ENCODE results near the gene AEBP1. TPM values are rescaled to one million over a fixed set of nuclear protein-coding genes. Genes with fewer than 3 reads are reported as not detected.

Gene AEBP1
- total RNA-seq, 1 experiment from 2014 or later, result 50.8 TPM

- peak overlapping the region; percentile 20 for H3K4me3 Mint-ChIP-seq
- ChIA-PET CTCF (no interaction called here), POLR2A (no interaction called here)
- no peaks in the 10 kb centered on the region for H3K9me3 Mint-ChIP-seq
- H3K27me3 Mint-ChIP-seq (ENCODE audit: low read depth), result peaks cover 22% of the 10 kb centered on the region
- ATAC-seq (no peak), DNase-seq (ENCODE audit: low spot score) (no peak)
- H3K27ac Mint-ChIP-seq, result no peak overlapping the region
- TF ChIP-seq RELA (CRISPR knock-in tag; IDR thresholded peaks at IDR 0.05; ENCODE audit: borderline replicate concordance) (no peak), ELF4 (CRISPR knock-in tag; IDR thresholded peaks at IDR 0.05; ENCODE audit: low read depth) (no peak), TEAD1 (CRISPR knock-in tag; IDR thresholded peaks at IDR 0.05) (no peak), EMX1 (CRISPR knock-in tag; IDR thresholded peaks at IDR 0.05) (no peak), ATF2 (CRISPR knock-in tag; IDR thresholded peaks at IDR 0.05; ENCODE audit: borderline replicate concordance, low read depth) (no peak), ATF3 (CRISPR knock-in tag; conservative IDR thresholded peaks at IDR 0.05) (no peak), ZNF232 (CRISPR knock-in tag; IDR thresholded peaks at IDR 0.05) (no peak), HMGA2 (CRISPR knock-in tag; IDR thresholded peaks at IDR 0.05) (no peak)
- TF ChIP-seq, protein P1, sequence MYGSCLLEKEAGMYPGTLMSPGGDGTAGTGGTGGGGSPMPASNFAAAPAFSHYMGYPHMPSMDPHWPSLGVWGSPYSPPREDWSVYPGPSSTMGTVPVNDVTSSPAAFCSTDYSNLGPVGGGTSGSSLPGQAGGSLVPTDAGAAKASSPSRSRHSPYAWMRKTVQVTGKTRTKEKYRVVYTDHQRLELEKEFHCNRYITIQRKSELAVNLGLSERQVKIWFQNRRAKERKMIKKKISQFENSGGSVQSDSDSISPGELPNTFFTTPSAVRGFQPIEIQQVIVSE (CRISPR knock-in tag; IDR thresholded peaks at IDR 0.05; ENCODE audit: borderline replicate concordance), result no peak
- TF ChIP-seq, protein P2, sequence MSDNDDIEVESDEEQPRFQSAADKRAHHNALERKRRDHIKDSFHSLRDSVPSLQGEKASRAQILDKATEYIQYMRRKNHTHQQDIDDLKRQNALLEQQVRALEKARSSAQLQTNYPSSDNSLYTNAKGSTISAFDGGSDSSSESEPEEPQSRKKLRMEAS (CRISPR knock-in tag; IDR thresholded peaks at IDR 0.05), result no peak
- TF ChIP-seq, protein P3, sequence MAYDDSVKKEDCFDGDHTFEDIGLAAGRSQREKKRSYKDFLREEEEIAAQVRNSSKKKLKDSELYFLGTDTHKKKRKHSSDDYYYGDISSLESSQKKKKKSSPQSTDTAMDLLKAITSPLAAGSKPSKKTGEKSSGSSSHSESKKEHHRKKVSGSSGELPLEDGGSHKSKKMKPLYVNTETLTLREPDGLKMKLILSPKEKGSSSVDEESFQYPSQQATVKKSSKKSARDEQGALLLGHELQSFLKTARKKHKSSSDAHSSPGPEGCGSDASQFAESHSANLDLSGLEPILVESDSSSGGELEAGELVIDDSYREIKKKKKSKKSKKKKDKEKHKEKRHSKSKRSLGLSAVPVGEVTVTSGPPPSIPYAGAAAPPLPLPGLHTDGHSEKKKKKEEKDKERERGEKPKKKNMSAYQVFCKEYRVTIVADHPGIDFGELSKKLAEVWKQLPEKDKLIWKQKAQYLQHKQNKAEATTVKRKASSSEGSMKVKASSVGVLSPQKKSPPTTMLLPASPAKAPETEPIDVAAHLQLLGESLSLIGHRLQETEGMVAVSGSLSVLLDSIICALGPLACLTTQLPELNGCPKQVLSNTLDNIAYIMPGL (CRISPR knock-in tag; IDR thresholded peaks at IDR 0.05), result no peak
- H3K36me3 Mint-ChIP-seq, result peaks cover 11% of the 10 kb centered on the region
- peaks cover 17% of the 10 kb centered on the region; the same call in 1 of the 2 replicates for H3K4me1 Mint-ChIP-seq
Measured at GRCh38 chr7:44083796-44084195, 20.3 kb upstream of the AEBP1 start.

DNA sequence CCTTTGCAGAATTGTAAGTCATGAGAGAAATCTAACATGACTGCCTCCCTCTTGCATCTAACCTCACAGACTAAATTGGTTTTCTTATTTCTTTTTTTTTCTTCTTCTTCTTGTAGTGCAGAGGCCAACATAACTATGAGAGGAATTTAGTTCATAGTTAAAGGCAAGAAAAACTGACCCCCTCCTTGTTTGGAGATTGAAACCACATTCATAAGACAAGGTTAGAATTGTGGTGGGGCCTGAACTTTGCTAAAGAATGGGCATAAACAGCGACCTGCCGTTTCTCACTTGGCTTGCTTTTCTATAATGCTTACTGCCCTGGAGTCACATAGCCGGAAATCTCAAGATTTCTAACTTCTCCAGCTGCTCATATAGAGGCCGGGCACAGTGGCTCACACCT, 19.4 kb upstream of the AEBP1 start:
- TF ChIP-seq TEAD4 (CRISPR knock-in tag; IDR thresholded peaks at IDR 0.05) (no peak), CBFB (CRISPR knock-in tag; IDR thresholded peaks at IDR 0.05; ENCODE audit: low read depth) (no peak), FOXK1 (CRISPR knock-in tag; IDR thresholded peaks at IDR 0.05) (no peak), SP1 (CRISPR knock-in tag; conservative IDR thresholded peaks at IDR 0.05) (no peak), NR1H2 (CRISPR knock-in tag; IDR thresholded peaks at IDR 0.05) (no peak), JUN (CRISPR knock-in tag; IDR thresholded peaks at IDR 0.05) (no peak), NFE2L1 (CRISPR knock-in tag; IDR thresholded peaks at IDR 0.05) (no peak), STAT6 (CRISPR knock-in tag; conservative IDR thresholded peaks at IDR 0.05; ENCODE audit: low read depth) (no peak), TCF7 (CRISPR knock-in tag; IDR thresholded peaks at IDR 0.05; ENCODE audit: low read depth) (no peak), EMX1 (CRISPR knock-in tag; IDR thresholded peaks at IDR 0.05) (no peak), GRHL2 (CRISPR knock-in tag; IDR thresholded peaks at IDR 0.05; ENCODE audit: insufficient replicate concordance, severe bottlenecking) (no peak), GABPB1 (CRISPR knock-in tag; IDR thresholded peaks at IDR 0.05) (no peak), ESRRA (CRISPR knock-in tag; IDR thresholded peaks at IDR 0.05; ENCODE audit: borderline replicate concordance) (no peak), ETV6 (CRISPR knock-in tag; IDR thresholded peaks at IDR 0.05) (no peak), AR (CRISPR knock-in tag; IDR thresholded peaks at IDR 0.05) (no peak)
- TF ChIP-seq, protein P4, sequence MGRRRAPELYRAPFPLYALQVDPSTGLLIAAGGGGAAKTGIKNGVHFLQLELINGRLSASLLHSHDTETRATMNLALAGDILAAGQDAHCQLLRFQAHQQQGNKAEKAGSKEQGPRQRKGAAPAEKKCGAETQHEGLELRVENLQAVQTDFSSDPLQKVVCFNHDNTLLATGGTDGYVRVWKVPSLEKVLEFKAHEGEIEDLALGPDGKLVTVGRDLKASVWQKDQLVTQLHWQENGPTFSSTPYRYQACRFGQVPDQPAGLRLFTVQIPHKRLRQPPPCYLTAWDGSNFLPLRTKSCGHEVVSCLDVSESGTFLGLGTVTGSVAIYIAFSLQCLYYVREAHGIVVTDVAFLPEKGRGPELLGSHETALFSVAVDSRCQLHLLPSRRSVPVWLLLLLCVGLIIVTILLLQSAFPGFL (CRISPR knock-in tag; IDR thresholded peaks at IDR 0.05; ENCODE audit: borderline replicate concordance), result no peak
- POLR2A ChIA-PET, result interaction anchor here (0.7 kb wide), 1 partner anchor 587 kb away, joined by 5 read pairs; no protein-coding TSS in a partner anchor
- Mint-ChIP-seq H3K9me3 (no peaks in the 10 kb centered on the region), H3K27ac (no peak overlapping the region), H3K27me3 (ENCODE audit: low read depth) (peaks cover 22% of the 10 kb centered on the region), H3K36me3 (peaks cover 11% of the 10 kb centered on the region), H3K4me1 (peaks cover 17% of the 10 kb centered on the region; the same call in 1 of the 2 replicates), H3K4me3 (no peak overlapping the region)
- DNase-seq (ENCODE audit: low spot score) (no peak), ATAC-seq (no peak)
- CTCF ChIA-PET, result interaction anchor here (0.7 to 1.9 kb wide), 5 partner anchors 9 to 51 kb away, joined by 3 to 8 read pairs (median 5); no protein-coding TSS in a partner anchor

All from WTC11 (cell line).